GM23338 (cell line): ENCODE results near the gene NFKB1.

Experiments
- CTCF ChIP-seq, 2 experiments: fragments of 200-600 bp in 1 of 2; sonication (generic) in 1 of 2; conservative IDR thresholded peaks; 2 replicates each; pipeline versions ENCODE4 v1.5.1 to v1.6.1; 2016 to 2017; ENCODE audit warnings: antibody characterized with exemption in 2 of 2, low read depth in 2 of 2, mild to moderate bottlenecking in 2 of 2, moderate library complexity in 1 of 2
- EZH2 ChIP-seq: fragments of 200-600 bp; sonication (generic); IDR thresholded peaks from one replicate; pipeline ENCODE4 v1.8.0; 2017; ENCODE audit warnings: antibody characterized with exemption, mild to moderate bottlenecking, low read depth; ENCODE audit not compliant: unreplicated experiment
- EZH2phosphoT487 ChIP-seq: fragments of 200-600 bp; sonication (generic); IDR thresholded peaks from one replicate; pipeline ENCODE4 v1.8.1; 2018; ENCODE audit warnings: antibody characterized with exemption; ENCODE audit not compliant: unreplicated experiment
- JUNB ChIP-seq: IDR thresholded peaks from one replicate; pipeline ENCODE4 v1.6.1; 2016; ENCODE audit warnings: antibody characterized with exemption; ENCODE audit not compliant: unreplicated experiment
- NANOG ChIP-seq: IDR thresholded peaks from 2 replicates; pipeline ENCODE4 v1.6.1; 2016; ENCODE audit warnings: antibody characterized with exemption, borderline replicate concordance
- POLR2AphosphoS5 ChIP-seq: IDR thresholded peaks from 2 replicates; pipeline ENCODE4 v1.6.1; 2016; ENCODE audit warnings: antibody characterized with exemption, low read depth
- REST ChIP-seq: IDR thresholded peaks from one replicate; pipeline ENCODE4 v1.6.1; 2018; ENCODE audit warnings: antibody characterized with exemption; ENCODE audit not compliant: unreplicated experiment

- TF ChIP-seq CTCF (conservative IDR thresholded peaks at IDR 0.05; ENCODE audit: low read depth in 2 of 2) (no peak), EZH2 (no peak), JUNB (no peak), REST (no peak), POLR2AphosphoS5 (no peak), NANOG (no peak), EZH2phosphoT487 (no peak)
These were observed 92.0 kb downstream of the NFKB1 start for GRCh38 chr4:102593147-102593546.
